ENCODE measurements around the gene GXYLT1.

DNA sequence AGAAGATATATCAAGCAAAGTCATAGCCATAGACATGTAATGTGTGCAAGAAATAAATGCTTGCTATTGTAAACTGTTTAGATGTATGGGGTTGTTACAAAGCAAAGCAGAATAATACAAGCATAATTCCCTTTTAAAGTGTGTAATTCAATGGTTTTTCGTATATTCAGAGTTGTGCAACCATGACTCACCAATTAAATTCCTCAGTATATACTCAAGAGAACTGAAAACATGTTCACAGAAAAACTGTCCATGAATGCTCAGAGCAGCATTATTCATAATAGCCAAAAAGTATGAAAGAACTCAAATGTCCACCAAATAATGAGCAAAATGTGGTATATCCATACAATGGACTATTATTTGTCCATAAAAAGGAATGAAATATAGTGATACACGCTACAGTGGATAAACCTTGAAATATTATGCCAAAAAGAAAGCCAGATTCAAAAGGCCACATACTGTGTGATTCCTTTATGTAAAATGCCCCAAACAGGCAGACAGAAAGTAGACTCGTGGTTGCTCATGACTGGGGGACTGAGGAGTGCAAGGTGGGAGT is 9.3 kb downstream of the GXYLT1 start:
- TF ChIP-seq RNF2 (IDR thresholded peaks at IDR 0.05) (no peak), EP300 (IDR thresholded peaks at IDR 0.05; ENCODE audit: low read length) (no peak)
